ENCODE measurements around the gene GPC5.
"Not testable (repeated sequence)": the region's sequence is repeated elsewhere in the genome, so short reads cannot be mapped to it uniquely, and the experiment has no call there.

Gene GPC5

DNA sequence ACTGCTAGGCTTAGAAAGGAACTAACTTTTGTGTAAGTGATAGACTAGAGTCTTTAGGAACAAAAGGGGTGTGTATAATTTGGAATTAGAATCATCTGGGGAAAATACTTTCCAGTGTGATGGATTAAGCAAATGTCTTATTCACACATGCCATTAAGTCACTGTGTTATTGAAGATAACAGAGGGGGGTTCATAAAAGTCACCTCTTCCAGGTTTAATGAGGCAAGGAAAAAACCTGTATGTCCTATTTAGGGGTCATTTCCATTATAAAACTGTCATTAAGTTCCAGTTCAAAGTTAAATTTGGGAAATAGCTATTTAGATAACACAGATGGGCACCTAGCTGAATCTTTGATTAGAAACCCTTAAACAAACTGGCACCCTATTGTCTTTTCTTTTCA lies 1323.2 kb downstream of the GPC5 start:
- no peaks in the 10 kb centered on the region for H3K27me3 ChIP-seq (ENCODE audit: insufficient read depth, low read length)
- no peak overlapping the region for H3K4me3 ChIP-seq (ENCODE audit: low read depth, low read length)
- no peak overlapping the region for H2AFZ ChIP-seq (ENCODE audit: low read length, unreplicated experiment)
- H3K27ac ChIP-seq (ENCODE audit: low read depth, low read length): no peak overlapping the region
- no peaks in the 10 kb centered on the region for H3K4me1 ChIP-seq (ENCODE audit: control insufficient read depth, insufficient read depth, low read length, unreplicated experiment)
- no peaks in the 10 kb centered on the region for H3K36me3 ChIP-seq (ENCODE audit: insufficient read depth, low read length)
- H3K79me2 ChIP-seq (ENCODE audit: control insufficient read depth, insufficient read depth, low read length, unreplicated experiment): no peaks in the 10 kb centered on the region

DNA sequence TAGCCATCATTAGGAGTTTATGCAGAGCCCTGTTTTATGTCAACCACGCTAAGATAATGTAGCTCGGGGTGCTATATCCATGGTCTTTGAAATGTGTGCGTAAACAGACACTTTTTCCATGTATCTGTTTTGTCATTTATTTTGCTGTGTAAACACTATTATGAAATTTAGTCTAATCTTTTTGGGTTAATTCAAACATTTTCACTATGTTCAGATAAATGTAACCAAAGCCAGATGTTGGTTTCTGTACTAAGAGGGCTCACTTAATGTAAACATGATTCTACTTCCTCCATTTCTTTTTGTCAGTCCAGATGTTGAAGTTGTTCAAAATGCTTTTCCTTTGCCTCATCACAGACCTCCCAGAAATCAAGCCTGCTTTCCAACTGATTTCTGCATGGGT lies 1328.7 kb downstream of the GPC5 start:
- Histone ChIP-seq H3K27me3 (ENCODE audit: insufficient read depth, low read length) (no peaks in the 10 kb centered on the region), H3K79me2 (ENCODE audit: control insufficient read depth, insufficient read depth, low read length, unreplicated experiment) (no peaks in the 10 kb centered on the region), H3K4me3 (ENCODE audit: low read depth, low read length) (no peak overlapping the region), H2AFZ (ENCODE audit: low read length, unreplicated experiment) (no peak overlapping the region), H3K36me3 (ENCODE audit: insufficient read depth, low read length) (no peaks in the 10 kb centered on the region), H3K4me1 (ENCODE audit: control insufficient read depth, insufficient read depth, low read length, unreplicated experiment) (no peaks in the 10 kb centered on the region), H3K27ac (ENCODE audit: low read depth, low read length) (no peak overlapping the region)

DNA sequence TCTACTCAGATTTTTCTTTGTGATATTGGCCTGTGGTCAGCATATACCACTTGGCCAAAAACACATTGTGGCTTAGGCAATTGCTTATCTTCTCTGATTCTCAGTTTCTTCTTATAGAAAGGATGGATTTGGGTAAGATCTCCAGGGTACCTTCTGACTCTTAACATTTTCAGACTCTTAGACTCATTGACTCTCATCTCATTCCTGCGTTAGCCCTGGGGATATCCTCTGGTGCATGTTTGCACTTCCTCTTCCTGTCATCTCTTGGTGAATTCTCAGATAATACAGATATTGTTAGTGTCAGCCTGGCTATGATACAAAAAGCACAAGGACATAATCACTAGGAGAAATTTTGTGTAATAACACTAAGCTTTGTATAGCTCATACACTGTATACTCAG lies 1335.6 kb downstream of the GPC5 start:
- Histone ChIP-seq H3K36me3 (ENCODE audit: insufficient read depth, low read length) (no peaks in the 10 kb centered on the region), H3K27ac (ENCODE audit: low read depth, low read length) (no peak overlapping the region), H3K79me2 (ENCODE audit: control insufficient read depth, insufficient read depth, low read length, unreplicated experiment) (no peaks in the 10 kb centered on the region), H3K4me3 (ENCODE audit: low read depth, low read length) (no peak overlapping the region), H2AFZ (ENCODE audit: low read length, unreplicated experiment) (no peak overlapping the region), H3K4me1 (ENCODE audit: control insufficient read depth, insufficient read depth, low read length, unreplicated experiment) (no peaks in the 10 kb centered on the region), H3K27me3 (ENCODE audit: insufficient read depth, low read length) (no peaks in the 10 kb centered on the region)

DNA sequence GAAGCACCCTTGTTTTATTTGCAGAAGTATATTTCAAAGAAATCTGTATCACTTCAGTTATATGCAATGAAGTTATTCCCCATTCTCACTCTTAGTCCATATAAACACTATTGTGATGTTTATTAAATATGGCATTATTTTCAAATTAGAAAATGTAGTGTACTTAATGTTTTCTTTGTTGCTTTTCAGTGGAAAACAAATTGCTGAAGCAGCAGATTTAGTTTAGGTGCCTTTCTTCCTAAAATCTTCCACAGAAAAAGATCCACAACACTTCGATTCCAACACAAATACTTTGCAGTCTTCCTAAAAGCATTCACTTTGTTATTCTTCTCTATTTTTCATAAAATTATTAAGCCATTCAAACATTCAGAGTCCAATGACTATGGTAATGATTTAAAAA lies 1336.1 kb downstream of the GPC5 start:
- Histone ChIP-seq H3K79me2 (ENCODE audit: control insufficient read depth, insufficient read depth, low read length, unreplicated experiment) (no peaks in the 10 kb centered on the region), H2AFZ (ENCODE audit: low read length, unreplicated experiment) (no peak overlapping the region), H3K27me3 (ENCODE audit: insufficient read depth, low read length) (no peaks in the 10 kb centered on the region), H3K27ac (ENCODE audit: low read depth, low read length) (no peak overlapping the region), H3K4me3 (ENCODE audit: low read depth, low read length) (no peak overlapping the region), H3K4me1 (ENCODE audit: control insufficient read depth, insufficient read depth, low read length, unreplicated experiment) (no peaks in the 10 kb centered on the region), H3K36me3 (ENCODE audit: insufficient read depth, low read length) (no peaks in the 10 kb centered on the region)

DNA sequence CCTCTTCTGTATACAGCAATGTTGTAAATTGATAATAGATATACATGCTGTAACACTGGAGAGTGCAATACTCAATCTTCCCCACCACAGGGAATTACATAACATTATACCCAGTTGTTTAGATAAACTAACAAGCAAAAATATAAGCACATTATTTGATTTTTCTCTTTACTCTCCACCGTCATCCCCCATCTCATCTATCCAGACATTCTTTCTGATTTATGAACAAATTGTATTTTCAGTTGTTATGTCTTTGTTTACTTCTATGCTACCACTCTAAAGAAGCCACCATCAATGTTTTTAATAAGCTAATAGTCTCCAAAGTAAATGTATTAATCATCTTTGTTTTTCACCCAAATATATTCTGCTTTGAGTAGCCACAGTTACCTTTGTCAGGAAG lies 1337.5 kb downstream of the GPC5 start:
- Histone ChIP-seq H3K36me3 (ENCODE audit: insufficient read depth, low read length) (no peaks in the 10 kb centered on the region), H2AFZ (ENCODE audit: low read length, unreplicated experiment) (no peak overlapping the region), H3K27ac (ENCODE audit: low read depth, low read length) (no peak overlapping the region), H3K4me3 (ENCODE audit: low read depth, low read length) (no peak overlapping the region), H3K79me2 (ENCODE audit: control insufficient read depth, insufficient read depth, low read length, unreplicated experiment) (no peaks in the 10 kb centered on the region), H3K4me1 (ENCODE audit: control insufficient read depth, insufficient read depth, low read length, unreplicated experiment) (no peaks in the 10 kb centered on the region), H3K27me3 (ENCODE audit: insufficient read depth, low read length) (no peaks in the 10 kb centered on the region)

DNA sequence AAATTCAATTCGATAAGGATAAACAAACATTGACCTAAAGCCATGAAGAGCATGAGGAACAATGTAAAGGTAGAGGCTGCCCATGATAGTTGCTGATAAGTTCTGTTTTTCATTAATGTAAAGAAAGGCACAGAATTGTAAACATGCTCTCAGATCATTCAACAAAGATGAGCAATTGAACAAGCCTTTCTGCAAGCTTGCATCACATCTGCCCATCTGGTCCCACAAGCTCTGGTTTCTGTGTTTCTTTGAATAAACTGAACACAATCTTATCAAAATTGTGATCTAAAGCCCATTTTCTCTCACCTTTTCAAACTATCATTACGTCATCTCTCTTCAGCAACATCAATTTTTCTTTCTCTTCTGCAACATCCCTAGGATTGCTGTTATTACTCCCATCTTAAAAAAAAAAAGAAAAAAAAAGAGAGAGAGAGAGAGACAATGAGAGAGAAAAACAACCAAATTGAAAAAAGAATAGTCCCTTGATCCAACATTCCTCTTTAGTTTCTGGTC lies 1340.9 kb downstream of the GPC5 start:
- no peak overlapping the region for H3K4me3 ChIP-seq (ENCODE audit: low read depth, low read length)
- no peaks in the 10 kb centered on the region for H3K4me1 ChIP-seq (ENCODE audit: control insufficient read depth, insufficient read depth, low read length, unreplicated experiment)
- no peaks in the 10 kb centered on the region for H3K79me2 ChIP-seq (ENCODE audit: control insufficient read depth, insufficient read depth, low read length, unreplicated experiment)
- H2AFZ ChIP-seq (ENCODE audit: low read length, unreplicated experiment): no peak overlapping the region
- H3K36me3 ChIP-seq (ENCODE audit: insufficient read depth, low read length): no peaks in the 10 kb centered on the region
- H3K27me3 ChIP-seq (ENCODE audit: insufficient read depth, low read length): no peaks in the 10 kb centered on the region
- no peak overlapping the region for H3K27ac ChIP-seq (ENCODE audit: low read depth, low read length)

DNA sequence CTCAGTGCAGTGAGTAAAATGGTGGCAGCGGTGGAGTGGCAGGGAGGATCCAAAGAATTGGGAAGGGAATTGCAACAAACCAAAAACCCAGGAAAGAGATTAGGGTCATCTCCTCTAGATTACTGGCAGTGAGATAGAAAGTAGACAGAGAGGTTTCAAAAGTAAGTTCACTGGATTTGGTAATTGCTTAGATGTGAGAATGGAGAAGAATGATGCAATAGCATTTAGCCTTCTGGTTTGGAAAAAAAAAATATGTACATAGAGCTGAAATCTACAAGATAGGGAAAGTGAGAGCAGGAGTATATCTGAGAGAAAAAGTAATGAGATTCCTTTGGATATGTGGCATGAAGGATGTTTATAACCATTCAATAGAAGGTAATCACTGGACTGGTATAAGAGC lies 1345.6 kb downstream of the GPC5 start:
- peaks cover 4% of the 10 kb centered on the region for H3K4me1 ChIP-seq (ENCODE audit: control insufficient read depth, insufficient read depth, low read length, unreplicated experiment)
- H2AFZ ChIP-seq (ENCODE audit: low read length, unreplicated experiment): no peak overlapping the region
- no peaks in the 10 kb centered on the region for H3K27me3 ChIP-seq (ENCODE audit: insufficient read depth, low read length)
- no peak overlapping the region for H3K27ac ChIP-seq (ENCODE audit: low read depth, low read length)
- H3K36me3 ChIP-seq (ENCODE audit: insufficient read depth, low read length): no peaks in the 10 kb centered on the region
- no peaks in the 10 kb centered on the region for H3K79me2 ChIP-seq (ENCODE audit: control insufficient read depth, insufficient read depth, low read length, unreplicated experiment)
- no peak overlapping the region for H3K4me3 ChIP-seq (ENCODE audit: low read depth, low read length)

DNA sequence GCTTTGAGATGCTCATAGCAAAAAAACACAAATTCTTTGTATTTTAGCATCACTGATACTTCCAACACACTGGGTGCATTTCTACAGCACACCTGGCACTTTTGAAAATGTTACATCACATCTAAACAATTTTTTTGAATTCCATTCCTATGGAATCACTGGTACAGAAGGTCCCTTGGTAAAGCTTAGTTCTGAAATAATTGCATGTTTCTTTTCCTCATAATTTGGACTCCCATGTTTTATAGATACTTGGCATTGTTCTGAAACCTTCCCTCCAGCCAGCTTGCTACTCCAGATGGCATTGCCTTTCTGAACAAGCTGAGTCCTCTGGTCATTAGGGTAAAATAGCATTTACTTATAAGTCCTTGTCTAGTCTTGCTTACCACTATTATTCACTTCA lies 1346.8 kb downstream of the GPC5 start:
- H3K36me3 ChIP-seq (ENCODE audit: insufficient read depth, low read length): no peaks in the 10 kb centered on the region
- no peak overlapping the region for H2AFZ ChIP-seq (ENCODE audit: low read length, unreplicated experiment)
- H3K4me3 ChIP-seq (ENCODE audit: low read depth, low read length): no peak overlapping the region
- H3K4me1 ChIP-seq (ENCODE audit: control insufficient read depth, insufficient read depth, low read length, unreplicated experiment): peaks cover 4% of the 10 kb centered on the region
- no peaks in the 10 kb centered on the region for H3K27me3 ChIP-seq (ENCODE audit: insufficient read depth, low read length)
- no peak overlapping the region for H3K27ac ChIP-seq (ENCODE audit: low read depth, low read length)
- H3K79me2 ChIP-seq (ENCODE audit: control insufficient read depth, insufficient read depth, low read length, unreplicated experiment): no peaks in the 10 kb centered on the region

DNA sequence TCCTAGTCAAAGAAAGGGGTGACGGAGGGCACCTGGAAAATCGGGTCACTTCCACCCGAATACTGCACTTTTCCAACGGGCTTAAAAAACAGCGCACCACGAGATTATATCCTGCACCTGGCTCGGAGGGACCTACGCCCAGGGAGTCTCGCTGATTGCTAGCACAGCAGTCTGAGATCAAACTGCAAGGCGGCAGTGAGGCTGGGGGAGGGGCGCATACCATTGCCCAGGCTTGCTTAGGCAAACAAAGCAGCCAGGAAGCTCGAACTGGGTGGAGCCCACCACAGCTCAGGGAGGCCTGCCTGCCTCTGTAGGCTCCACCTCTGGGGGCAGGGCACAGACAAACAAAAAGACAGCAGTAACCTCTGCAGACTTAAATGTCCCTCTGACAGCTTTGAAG lies 1354.3 kb downstream of the GPC5 start:
- not testable (repeated sequence) for H3K27me3 ChIP-seq (ENCODE audit: insufficient read depth, low read length); H2AFZ ChIP-seq (ENCODE audit: low read length, unreplicated experiment); H3K4me1 ChIP-seq (ENCODE audit: control insufficient read depth, insufficient read depth, low read length, unreplicated experiment); H3K27ac ChIP-seq (ENCODE audit: low read depth, low read length); H3K79me2 ChIP-seq (ENCODE audit: control insufficient read depth, insufficient read depth, low read length, unreplicated experiment); H3K4me3 ChIP-seq (ENCODE audit: low read depth, low read length); H3K36me3 ChIP-seq (ENCODE audit: insufficient read depth, low read length)

DNA sequence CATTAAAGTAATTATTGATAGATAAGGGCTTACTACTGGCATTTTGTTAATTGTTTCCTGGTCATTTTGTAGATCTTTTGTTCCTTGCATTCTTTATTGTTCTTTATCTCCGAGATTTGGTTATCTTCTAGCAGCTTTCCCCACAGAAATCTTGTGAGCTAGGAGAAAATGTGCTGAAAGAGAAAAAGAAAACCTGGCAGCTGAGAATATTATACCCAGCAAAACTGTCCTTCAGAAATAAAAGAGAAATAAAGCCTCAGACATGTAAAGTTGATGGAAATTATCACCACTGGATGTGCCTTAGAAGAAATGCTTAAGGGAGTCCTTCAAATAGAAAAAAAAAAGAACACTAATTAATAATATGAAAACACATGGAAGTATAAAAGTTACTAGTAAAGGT lies 1363.3 kb downstream of the GPC5 start:
- Histone ChIP-seq H2AFZ (ENCODE audit: low read length, unreplicated experiment) (no peak overlapping the region), H3K27me3 (ENCODE audit: insufficient read depth, low read length) (no peaks in the 10 kb centered on the region), H3K27ac (ENCODE audit: low read depth, low read length) (no peak overlapping the region), H3K36me3 (ENCODE audit: insufficient read depth, low read length) (no peaks in the 10 kb centered on the region; the same call in 1 of the 2 replicates), H3K4me3 (ENCODE audit: low read depth, low read length) (no peak overlapping the region), H3K4me1 (ENCODE audit: control insufficient read depth, insufficient read depth, low read length, unreplicated experiment) (no peaks in the 10 kb centered on the region), H3K79me2 (ENCODE audit: control insufficient read depth, insufficient read depth, low read length, unreplicated experiment) (no peaks in the 10 kb centered on the region)

DNA sequence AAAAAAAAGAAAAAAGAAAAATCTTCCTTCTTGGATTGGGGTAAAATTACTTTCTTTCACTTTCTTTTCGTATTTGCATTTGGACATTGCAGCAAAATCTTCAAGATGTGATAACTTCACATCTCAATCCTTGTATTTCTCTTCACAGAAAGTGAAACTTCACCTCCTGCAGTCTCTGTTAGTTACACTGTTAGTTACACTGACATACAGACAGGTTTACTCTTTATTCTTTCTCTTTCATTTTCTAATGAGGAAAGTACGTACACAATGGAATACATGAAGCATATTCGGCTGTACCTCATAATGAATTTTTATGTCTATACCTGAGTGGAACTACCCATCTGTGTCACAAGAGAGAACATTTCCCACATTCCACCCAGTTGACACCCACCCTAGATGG lies 1369.0 kb downstream of the GPC5 start:
- no peaks in the 10 kb centered on the region for H3K4me1 ChIP-seq (ENCODE audit: control insufficient read depth, insufficient read depth, low read length, unreplicated experiment)
- H3K79me2 ChIP-seq (ENCODE audit: control insufficient read depth, insufficient read depth, low read length, unreplicated experiment): no peaks in the 10 kb centered on the region
- no peak overlapping the region for H3K4me3 ChIP-seq (ENCODE audit: low read depth, low read length)
- H3K27me3 ChIP-seq (ENCODE audit: insufficient read depth, low read length): no peaks in the 10 kb centered on the region
- H2AFZ ChIP-seq (ENCODE audit: low read length, unreplicated experiment): no peak overlapping the region
- no peaks in the 10 kb centered on the region for H3K36me3 ChIP-seq (ENCODE audit: insufficient read depth, low read length)
- no peak overlapping the region for H3K27ac ChIP-seq (ENCODE audit: low read depth, low read length)

Measured in ACC112 (cell line).